Gastroesophageal sphincter (tissue), 4 donors: ENCODE data around the gene EPHA4. TPM values are rescaled to one million over a fixed set of nuclear protein-coding genes. Genes with fewer than 3 reads are reported as not detected.

Source experiments
- ATAC-seq: fragments of 150-250 bp; one replicate; pipeline ENCODE4 v1.9.1; 2016; ENCODE audit warnings: mild to moderate bottlenecking, moderate library complexity
- H3K27ac ChIP-seq, 4 donors: fragments of 200-600 bp; sonication (generic) in 3 of 4; 1 replicate in 3 of 4; 2 replicates in 1 of 4; pipeline ENCODE4 v1.5.1; 2016 to 2019
- H3K27me3 ChIP-seq: fragments of 200-600 bp; sonication (generic); one replicate; pipeline ENCODE4 v1.5.1; 2019
- H3K36me3 ChIP-seq, 2 donors: fragments of 200-600 bp; sonication (generic); one replicate each; pipeline ENCODE4 v1.5.1; 2019; ENCODE audit warnings: control low read depth in 1 of 2
- H3K4me1 ChIP-seq, 3 donors: fragments of 200-600 bp; sonication (generic); 1 replicate in 2 of 3; 2 replicates in 1 of 3; pipeline ENCODE4 v1.5.1; 2016 to 2019; ENCODE audit warnings: control low read depth in 2 of 3
- H3K4me3 ChIP-seq, 2 donors: fragments of 200-600 bp; sonication (generic); one replicate each; pipeline ENCODE4 v1.5.1; 2019; ENCODE audit warnings: mild to moderate bottlenecking in 1 of 2, moderate library complexity in 1 of 2
- H3K9me3 ChIP-seq, 3 donors: fragments of 200-600 bp; sonication (generic); one replicate each; pipeline ENCODE4 v1.5.1; 2017 to 2019; ENCODE audit warnings: control low read depth in 2 of 3
- CTCF ChIP-seq, 4 experiments: fragments of 200-600 bp in 2 of 4; fragments of 450-650 bp in 2 of 4; sonication (generic) in 1 of 4; IDR thresholded peaks; one replicate each; pipeline ENCODE4 v1.5.1; 2017 to 2019; ENCODE audit warnings: antibody characterized with exemption in 4 of 4, mild to moderate bottlenecking in 2 of 4, moderate library complexity in 2 of 4
- EP300 ChIP-seq: sonication (generic); formaldehyde crosslinking; IDR thresholded peaks from one replicate; pipeline ENCODE4 v1.6.1; 2017; ENCODE audit warnings: antibody characterized with exemption, mild to moderate bottlenecking
- POLR2A ChIP-seq, 2 donors: fragments of 450-650 bp; IDR thresholded peaks; one replicate each; pipeline ENCODE4 v1.6.1; 2017; ENCODE audit warnings: antibody characterized with exemption in 2 of 2, mild to moderate bottlenecking in 2 of 2, moderate library complexity in 1 of 2
- POLR2AphosphoS5 ChIP-seq: sonication (generic); formaldehyde crosslinking; IDR thresholded peaks from one replicate; pipeline ENCODE4 v1.6.1; 2017; ENCODE audit warnings: antibody characterized with exemption
- WGBS, 2 donors: methylation state at CpG; one replicate each; pipeline ENCODE4 v1.1.5; 2018; ENCODE audit warnings: low coverage in 1 of 2; 5-methylcytosine and 5-hydroxymethylcytosine counted together
- total RNA-seq, 4 donors: library from RNA; depleted of rRNA; stranded (reverse); fragments of >200 nt; gene quantifications; one replicate each; pipeline ENCODE4 v1.1.0, GENCODE V29; 2016

Gene EPHA4
- total RNA-seq, 4 donors from 2014 or later: 21.3 to 41.2 (median 31.6) TPM

- no peak overlapping the region for H3K4me3 ChIP-seq
- TF ChIP-seq CTCF (IDR thresholded peaks at IDR 0.05) (no peak), POLR2A (IDR thresholded peaks at IDR 0.05) (no peak)
- peaks cover 25% of the 10 kb centered on the region for H3K27me3 ChIP-seq
- ATAC-seq: no peak
- H3K4me1 ChIP-seq: no peaks in the 10 kb centered on the region
- no peaks in the 10 kb centered on the region for H3K9me3 ChIP-seq
- no peak overlapping the region for H3K27ac ChIP-seq
- H3K36me3 ChIP-seq: no peaks in the 10 kb centered on the region
- WGBS, 2 donors: 47 to 80% methylated on average over 4 to 8 of the region's 9 CpGs
Observed at GRCh38 chr2:221372159-221372884, 199.8 kb downstream of the EPHA4 start.

DNA sequence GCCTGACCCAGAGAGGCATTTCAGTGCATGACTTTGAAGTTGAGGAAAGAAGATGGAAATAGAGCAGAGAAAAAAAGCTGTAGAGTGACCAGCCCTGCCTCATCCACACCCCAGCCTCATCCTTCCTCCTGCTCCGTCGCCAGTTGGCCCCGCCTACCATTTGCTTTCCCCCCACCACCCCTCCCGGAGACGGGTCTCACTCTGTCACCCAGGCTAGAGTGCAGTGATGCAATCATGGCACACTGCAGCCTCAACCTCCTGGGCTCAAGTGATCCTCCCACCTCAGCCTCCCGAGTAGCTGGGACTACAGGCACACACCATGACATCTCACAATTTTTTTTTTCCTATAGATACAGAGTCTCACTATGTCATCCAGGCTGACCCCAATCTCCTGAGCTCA lies 200.8 kb downstream of the EPHA4 start:
- H3K4me3 ChIP-seq: no peak overlapping the region
- 61% methylated on average over 4 of the region's 6 CpGs; no CpG with 5 or more reads in 1 of the 2 donors for WGBS, 2 donors
- TF ChIP-seq CTCF (IDR thresholded peaks at IDR 0.05) (no peak), POLR2AphosphoS5 (no peak)
- H3K27ac ChIP-seq: no peak overlapping the region
- H3K4me1 ChIP-seq: no peaks in the 10 kb centered on the region
- H3K9me3 ChIP-seq: no peaks in the 10 kb centered on the region
- peaks cover 25% of the 10 kb centered on the region for H3K27me3 ChIP-seq
- ATAC-seq: no peak
- H3K36me3 ChIP-seq: no peaks in the 10 kb centered on the region

GRCh38 chr2:221370857-221371211 lies 201.3 kb downstream of the EPHA4 start:
- no peaks in the 10 kb centered on the region for H3K4me1 ChIP-seq
- TF ChIP-seq EP300: no peak
- TF ChIP-seq POLR2A (IDR thresholded peaks at IDR 0.05): no peak
- no peak for TF ChIP-seq CTCF (IDR thresholded peaks at IDR 0.05)
- no peak for TF ChIP-seq POLR2AphosphoS5
- no peaks in the 10 kb centered on the region for H3K9me3 ChIP-seq
- no peak overlapping the region for H3K27ac ChIP-seq
- H3K36me3 ChIP-seq: no peaks in the 10 kb centered on the region
- H3K4me3 ChIP-seq: no peak overlapping the region
- H3K27me3 ChIP-seq: peaks cover 25% of the 10 kb centered on the region
- ATAC-seq: no peak
- WGBS, 2 donors: 11 to 19% methylated on average over 6 of the region's 6 CpGs

DNA sequence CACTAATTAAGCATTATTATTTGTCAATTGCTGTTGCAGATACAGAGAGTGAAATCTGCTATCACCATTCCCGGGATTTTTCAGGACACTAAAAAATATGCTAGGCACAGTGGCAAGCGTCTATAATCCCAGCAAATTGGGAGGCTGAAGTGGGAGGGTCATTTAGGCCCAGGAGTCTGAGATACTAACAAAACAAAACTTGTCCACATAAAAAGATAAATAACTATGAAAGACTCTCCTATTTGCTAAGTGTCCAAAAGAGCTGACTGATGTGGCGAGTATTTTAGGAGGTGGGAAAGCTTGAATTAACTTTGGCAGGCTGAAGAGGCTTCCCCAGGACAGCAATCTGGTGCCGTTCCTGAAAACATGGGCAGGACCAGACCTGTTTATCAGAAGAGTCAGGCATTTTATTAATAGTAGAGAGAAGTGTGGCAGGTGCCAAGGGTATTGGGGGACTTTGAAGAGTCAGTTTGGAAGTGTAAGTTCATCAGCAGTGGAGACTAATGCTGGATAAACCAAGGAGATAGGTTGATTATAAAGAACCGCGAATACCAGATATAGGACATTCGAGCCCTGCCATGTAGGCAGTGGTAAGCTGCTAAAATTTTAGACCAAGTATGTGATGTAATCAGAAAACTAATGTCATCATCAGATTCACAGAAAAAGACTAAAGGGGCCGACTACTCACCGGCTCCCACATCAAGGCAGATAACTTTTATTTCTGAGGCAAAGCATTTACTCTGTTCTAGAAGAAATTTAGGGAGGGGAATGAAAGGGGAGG lies 201.8 kb downstream of the EPHA4 start:
- H3K9me3 ChIP-seq: no peaks in the 10 kb centered on the region
- H3K4me1 ChIP-seq: no peaks in the 10 kb centered on the region
- peaks cover 25% of the 10 kb centered on the region for H3K27me3 ChIP-seq
- TF ChIP-seq EP300 (no peak), CTCF (IDR thresholded peaks at IDR 0.05) (no peak), POLR2AphosphoS5 (no peak), POLR2A (IDR thresholded peaks at IDR 0.05) (no peak)
- 67 to 79% methylated on average over 8 to 9 of the region's 9 CpGs for WGBS, 2 donors
- H3K27ac ChIP-seq: no peak overlapping the region
- ATAC-seq: no peak
- no peaks in the 10 kb centered on the region for H3K36me3 ChIP-seq
- H3K4me3 ChIP-seq: no peak overlapping the region
